GM03348 (cell line): ENCODE data around the gene PRR30.
"Not testable (repeated sequence)": the region's sequence is repeated elsewhere in the genome, so short reads cannot be mapped to it uniquely, and the experiment has no call there.

Experiments used
- DNase-seq: peaks from one replicate; pipeline ENCODE4 v3.0.0; 2012; ENCODE audit warnings: low spot score

PRR30 gene

GRCh38 chr2:27139310-27139709, at the start of gene PRR30:
TSS of gene PRR30 (minus strand) at chr2:27139410. CDS start at chr2:27138329, 1,081 bp downstream.
- no peak for DNase-seq

DNA sequence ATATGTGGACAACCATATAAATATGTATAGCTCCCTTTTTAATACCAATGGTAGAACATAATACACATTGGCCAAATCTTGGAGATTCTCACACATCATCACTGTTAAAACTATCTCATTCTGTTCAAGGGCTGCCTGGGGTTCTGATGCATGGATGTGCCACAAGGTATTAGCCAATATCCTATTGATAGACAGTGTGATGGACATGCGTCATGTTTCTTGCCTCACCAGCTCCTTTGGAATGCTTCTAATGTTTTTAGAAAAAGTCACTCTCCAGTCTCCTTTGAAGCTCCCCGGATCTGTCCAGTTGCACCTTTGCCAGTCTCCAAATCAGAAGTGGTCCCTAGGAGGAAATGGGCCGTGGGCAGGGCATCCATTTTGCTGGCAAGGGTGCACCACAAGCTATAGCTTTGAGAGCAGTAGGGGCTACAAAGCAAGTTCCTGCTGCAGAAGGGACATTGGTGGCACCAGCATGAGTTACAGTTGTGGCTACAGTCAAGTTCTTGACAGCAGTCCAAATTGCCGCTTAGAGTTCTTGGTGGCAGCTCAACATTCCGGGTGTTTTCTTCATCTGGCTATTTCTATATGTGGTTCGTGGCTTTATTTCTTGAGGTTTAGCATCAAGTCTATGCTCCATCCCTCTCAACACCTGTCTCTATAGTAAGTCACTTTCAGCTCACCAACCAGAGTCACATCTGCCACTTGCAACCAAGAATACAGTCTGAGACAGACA, 47.6 kb upstream of the PRR30 start:
- DNase-seq, result no peak

GRCh38 chr2:27185331-27186026, 46.3 kb upstream of the PRR30 start:
- DNase-seq, result peak; percentile 63

DNA sequence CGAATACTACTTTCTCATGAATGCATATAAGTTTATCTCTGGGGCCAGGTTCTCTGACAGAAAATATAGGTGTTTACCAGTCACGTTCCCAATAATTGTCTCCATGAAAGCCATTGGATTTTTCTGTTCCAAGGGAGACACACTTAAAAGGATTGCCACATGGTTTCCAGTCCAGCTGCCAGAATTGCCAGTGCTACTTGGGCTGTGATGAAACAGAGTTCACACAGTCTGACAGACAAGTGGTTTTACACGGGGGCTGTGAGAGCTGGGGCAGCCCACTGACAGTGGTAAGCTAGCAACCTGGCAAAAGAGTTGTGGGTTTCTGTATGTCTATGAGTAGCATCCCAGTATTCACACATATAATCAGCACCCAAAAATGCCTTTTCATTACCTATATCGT, 44.9 kb upstream of the PRR30 start:
- DNase-seq, result no peak

DNA sequence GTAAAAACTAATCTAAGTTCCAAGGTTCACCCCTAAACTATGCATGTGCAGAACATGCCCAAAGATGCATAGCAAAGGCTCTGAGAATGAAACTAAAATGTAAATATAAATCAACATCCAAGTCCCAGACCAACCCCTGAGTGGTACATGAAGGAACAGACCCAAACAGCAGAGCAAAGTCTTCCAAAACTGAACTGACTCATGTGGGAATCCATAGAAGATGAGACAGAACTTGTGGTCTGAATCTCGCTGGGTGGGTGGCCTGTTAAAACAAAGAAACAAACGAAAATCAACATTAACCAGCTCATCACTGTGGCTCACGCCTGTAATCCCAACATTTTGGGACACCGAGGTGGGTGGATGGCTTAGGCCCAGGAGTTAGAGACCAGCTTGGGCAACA, 43.1 kb upstream of the PRR30 start:
- DNase-seq, result no peak

DNA sequence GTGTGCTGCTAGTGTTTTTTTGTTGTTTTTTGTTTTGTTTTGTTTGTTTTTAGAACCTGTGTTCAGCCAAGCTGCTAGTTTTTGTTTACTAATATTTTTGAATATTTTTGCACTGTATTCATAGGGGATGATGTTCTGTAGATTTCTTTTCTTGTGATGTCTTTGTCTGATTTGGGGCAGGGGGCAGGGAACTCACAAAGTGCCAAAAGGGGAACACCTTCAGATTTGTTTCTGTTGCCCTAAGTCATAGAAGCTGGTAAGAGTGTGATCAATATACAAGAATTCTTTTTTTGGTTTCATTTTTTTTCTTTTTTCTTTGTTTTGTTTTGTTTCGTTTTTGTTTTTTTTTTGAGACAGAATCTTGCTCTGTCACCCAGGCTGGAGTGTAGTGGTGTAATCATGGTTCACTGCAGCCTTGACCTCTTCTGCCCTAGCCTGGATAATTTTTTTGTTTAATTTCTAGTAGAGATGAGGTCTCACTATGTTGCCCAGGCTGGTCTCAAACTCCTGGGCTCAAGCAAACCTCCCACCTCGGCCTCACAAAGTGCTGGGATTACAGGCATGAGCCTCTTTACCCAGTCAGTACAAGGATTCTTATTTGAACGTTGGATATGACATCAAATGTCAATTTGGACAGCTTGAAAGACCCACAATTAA, 40.3 kb upstream of the PRR30 start:
- no peak for DNase-seq

DNA sequence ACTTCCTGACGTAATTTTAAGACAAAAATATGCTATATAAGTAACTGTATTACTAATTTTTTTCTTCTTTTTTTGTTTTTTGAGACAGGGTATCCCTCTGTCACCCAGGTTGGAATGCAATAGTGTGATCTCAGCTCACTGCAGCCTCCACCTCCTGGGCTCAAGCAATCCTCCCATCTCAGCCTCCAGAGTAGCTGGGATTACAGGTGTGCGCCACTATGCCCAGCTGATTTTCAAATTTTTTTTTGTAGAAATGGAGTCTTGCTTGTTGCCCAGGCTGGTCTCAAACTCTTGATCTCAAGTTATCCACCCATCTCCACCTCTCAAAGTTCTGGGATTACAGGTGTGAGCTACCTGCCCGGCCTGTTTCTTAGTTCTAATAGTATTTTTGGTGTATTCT, 39.3 kb upstream of the PRR30 start:
- DNase-seq, result no peak

- no peak for DNase-seq
Measured at GRCh38 chr2:27177441-27178351, 38.5 kb upstream of the PRR30 start.

GRCh38 chr2:27175781-27176180, 36.6 kb upstream of the PRR30 start:
- not testable (repeated sequence) for DNase-seq

- no peak for DNase-seq
Measured at GRCh38 chr2:27175330-27175729, 36.1 kb upstream of the PRR30 start.

GRCh38 chr2:27174638-27175037, 35.4 kb upstream of the PRR30 start:
- no peak for DNase-seq

GRCh38 chr2:27171351-27171848, 32.2 kb upstream of the PRR30 start:
- DNase-seq, result no peak

DNA sequence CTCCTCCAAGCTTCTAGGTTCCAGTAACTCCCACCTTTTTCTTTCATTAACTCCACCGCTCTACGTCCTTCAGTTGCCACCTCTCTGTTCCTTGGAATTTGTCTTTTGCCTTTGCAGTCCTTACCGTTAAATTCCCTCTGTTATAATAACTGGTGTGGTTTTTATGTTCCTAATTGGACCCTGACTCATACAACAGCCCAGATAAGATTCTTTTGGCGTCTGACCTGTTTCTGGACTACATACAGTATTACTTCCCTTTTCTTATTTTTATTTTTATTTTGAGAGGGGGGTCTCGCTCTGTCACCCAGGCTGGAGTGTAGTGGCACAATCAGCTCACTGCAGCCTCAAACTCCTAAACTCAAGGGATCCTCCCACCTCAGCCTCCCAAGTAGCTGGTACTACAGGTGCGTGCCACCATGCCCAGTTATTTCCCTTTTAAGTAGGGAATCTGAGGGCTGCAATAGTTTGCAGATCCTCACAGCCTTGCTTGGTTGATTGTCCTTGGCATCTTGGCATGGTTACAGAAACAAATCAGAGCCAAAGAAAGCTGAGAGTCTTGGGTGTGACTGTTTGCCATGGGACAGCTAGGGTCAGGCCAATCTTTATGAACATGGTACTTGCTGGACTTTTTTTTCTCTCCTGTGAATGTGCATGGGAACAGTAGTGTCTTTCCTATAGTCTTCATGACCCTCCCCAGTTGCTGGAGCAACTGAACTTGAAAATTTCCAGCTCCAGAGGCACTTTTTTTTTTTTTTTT, 31.5 kb upstream of the PRR30 start:
- DNase-seq, result no peak

- DNase-seq, result no peak
Measured at GRCh38 chr2:27164960-27165763, 26.0 kb upstream of the PRR30 start.

GRCh38 chr2:27162151-27163121, 23.2 kb upstream of the PRR30 start:
- DNase-seq, result no peak

DNA sequence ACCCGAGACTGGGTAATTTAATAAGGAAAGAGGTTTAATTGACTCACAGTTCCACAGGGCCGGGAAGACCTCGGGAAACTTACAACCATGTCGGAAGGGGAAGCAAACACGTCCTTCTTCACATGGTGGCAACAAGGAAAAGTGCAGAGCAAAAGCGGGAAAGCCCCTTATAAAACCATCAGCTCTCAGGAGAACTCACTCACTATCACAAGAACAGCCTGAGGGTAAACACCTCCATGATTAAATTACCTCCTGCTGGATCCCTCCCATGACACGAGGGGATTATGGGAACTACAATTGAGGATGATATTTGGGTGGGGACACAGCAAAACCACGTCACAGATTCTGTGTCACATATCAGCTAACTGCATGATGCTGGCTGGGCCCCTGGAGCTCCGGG, 21.0 kb upstream of the PRR30 start:
- no peak for DNase-seq

GRCh38 chr2:27159271-27159670, 20.1 kb upstream of the PRR30 start:
- no peak for DNase-seq

GRCh38 chr2:27158468-27158867, 19.3 kb upstream of the PRR30 start:
- no peak for DNase-seq

DNA sequence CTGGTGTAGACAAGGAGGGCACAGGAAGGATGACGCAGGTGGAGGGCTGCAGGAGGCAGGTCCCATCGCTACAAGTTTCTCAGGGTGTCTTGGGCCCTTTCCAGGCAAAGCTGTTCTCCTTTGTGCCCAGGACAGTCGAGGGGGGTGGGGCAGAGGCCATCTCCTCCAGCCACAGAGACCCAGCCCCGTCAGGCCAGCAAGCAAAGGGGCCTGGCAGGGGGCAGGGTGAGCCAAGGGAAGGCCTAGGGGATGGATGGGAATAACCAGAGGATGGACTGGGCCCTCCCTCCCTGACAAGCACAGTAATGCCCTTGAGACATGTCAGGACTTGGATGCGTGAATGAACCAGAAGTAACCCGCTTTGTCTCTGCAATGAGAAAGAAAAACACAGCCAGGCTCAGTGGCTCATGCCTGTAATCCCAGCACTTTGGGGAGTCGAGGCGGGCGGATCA, 15.9 kb upstream of the PRR30 start:
- DNase-seq, result no peak
